GM19397 (cell line): Measurements from ENCODE around the gene CYBC1.
A peak's percentile ranks its signal among the peaks of the same experiment; 100 is the strongest.

Source experiments
- ATAC-seq: cut with Tn5 transposase; IDR thresholded peaks from one replicate; pipeline ENCODE4 v1.9.1; 2021; ENCODE audit warnings: mild to moderate bottlenecking, moderate library complexity; ENCODE audit not compliant: unreplicated experiment

Gene CYBC1

DNA sequence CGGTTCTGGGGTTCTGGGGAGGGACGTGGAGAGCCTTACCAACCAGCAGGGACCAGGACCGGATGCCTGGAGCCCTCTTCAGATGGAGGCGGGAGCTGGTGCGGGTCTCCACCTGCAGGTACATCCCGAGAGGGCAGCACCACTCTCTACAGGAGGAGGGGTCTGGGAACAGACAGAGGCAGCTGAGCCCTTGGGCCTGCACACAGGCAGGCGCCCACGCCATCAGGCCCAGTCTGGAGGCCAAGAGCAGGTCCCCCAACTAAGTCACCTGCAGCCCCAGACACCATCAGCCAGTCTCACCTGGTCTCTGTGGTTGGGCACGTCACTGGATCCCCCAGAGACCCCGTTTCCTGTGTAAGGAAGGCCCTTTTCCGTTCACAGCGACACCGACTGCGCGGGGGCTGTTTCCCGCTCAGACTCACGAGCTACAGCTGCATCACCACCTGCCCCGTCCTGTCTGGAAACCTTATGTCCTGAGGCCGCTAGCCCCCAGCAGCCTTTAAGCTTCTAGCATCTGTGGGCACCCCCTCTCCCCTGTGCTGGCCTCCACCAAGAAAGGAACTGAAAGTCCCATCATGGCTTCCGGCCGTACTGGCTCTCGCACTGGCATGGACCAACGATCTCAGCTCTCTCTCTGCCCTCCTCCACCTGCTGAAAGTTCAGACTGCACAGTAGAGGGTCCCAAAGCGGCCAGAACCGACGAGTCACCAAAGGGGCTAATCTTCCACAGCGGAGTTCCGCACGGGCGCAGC is 1.2 kb downstream of the CYBC1 start:
- peak; percentile 54 for ATAC-seq

DNA sequence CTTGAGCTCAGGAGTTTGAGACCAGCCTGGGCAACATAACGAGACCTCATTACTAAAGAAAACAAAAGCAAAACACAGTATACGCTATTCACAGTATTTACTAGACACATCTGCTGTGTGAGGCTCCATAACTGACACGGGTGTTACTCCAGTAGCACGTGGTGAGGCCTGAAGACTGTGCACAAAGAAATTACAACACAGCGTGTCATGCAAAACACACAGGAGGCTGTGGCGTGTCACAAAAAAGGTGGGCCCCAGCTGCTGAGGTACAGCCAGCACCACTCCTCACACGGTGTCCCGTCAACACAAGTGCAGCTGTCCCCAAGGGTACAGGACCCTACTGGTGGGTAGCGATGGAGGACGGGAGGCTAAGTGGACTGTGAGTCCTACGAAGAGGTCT is 2.7 kb downstream of the CYBC1 start:
- no peak for ATAC-seq

DNA sequence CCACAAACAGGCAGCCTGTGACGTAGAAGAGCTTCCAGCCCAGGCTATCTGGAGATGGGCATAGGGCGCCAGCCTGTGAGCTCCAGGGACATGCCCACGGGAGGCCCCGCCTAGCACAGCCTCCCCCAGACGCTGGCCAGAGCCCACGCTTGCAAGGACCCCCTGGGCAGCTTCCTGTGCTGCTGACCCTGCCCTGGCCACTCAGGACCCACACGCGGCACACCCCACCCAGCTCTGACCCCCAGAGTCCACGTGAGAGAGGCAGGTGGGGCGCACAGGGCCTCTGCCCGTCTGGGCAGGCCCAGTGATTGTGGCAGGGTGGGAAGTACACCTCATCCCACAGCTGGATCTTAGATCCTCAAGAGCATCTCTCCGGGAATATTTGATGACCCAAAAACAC is 3.9 kb downstream of the CYBC1 start:
- ATAC-seq, result no peak

DNA sequence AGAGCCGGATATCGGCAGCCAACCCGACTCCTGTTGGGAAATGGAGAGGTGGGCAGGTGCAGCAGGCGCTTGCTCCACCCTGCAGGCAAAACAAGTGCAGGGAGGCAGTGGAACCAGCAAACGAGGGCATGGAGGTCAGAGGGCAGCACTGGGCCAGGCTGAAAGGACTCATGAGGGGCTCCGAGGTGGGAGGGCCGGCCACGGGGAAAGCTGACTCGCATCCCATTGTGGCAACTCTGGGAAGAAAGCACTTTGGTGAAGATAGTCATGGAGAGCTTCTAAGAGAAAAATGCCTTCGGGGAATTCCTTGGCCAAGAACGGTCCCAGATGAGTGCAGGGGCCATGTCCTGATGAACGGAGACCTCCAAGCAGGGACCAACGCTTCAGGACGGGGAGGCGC is 4.4 kb downstream of the CYBC1 start:
- ATAC-seq, result no peak

DNA sequence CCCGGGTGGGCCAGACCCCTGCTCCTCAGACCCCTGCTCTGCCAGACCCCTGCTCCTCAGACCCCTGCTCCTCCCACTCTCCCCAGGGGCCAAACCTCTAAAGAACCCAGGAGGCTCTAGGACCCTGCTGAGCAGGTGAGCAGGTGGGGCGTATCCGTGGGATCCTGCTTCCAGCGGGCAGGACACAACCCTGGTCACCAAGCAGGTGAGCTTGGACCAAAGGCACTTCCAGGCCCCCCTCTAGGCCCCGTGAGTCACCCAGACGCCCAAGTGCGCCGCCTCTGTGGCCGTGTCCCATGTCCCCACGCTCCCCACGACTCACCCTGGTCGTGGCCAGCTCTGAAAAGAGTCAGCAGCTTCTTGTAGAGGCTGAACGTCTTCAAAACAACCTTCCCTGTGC is 5.0 kb downstream of the CYBC1 start:
- ATAC-seq, result no peak

DNA sequence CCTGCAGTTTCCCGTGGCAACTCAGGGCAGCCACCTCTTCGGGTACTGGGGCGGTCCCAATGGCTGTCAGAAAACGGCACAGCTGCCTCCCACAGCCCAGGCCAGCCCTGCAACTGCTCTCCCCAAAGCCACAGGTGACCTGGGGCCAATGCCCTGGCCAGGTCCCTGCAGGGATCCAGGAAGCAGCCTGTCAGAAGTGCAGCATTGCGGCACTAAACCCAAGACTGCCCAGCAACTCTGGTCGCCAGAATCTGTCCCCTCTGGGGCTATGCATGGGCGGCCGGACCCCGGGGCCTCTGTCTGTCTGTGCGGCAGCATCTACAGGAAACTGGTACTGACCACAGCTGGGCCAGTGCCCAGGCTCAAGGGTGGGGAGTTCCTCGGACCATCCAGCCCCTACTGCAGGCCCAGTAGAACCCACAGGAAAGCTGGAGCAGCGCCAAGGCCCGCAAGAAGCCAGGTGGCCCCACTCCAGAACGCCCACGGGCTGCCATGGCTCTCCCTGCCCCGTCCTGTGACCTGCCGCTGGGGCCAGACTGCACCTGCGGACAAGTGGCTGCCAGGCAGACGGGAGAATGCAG is 5.5 kb downstream of the CYBC1 start:
- ATAC-seq, result no peak

DNA sequence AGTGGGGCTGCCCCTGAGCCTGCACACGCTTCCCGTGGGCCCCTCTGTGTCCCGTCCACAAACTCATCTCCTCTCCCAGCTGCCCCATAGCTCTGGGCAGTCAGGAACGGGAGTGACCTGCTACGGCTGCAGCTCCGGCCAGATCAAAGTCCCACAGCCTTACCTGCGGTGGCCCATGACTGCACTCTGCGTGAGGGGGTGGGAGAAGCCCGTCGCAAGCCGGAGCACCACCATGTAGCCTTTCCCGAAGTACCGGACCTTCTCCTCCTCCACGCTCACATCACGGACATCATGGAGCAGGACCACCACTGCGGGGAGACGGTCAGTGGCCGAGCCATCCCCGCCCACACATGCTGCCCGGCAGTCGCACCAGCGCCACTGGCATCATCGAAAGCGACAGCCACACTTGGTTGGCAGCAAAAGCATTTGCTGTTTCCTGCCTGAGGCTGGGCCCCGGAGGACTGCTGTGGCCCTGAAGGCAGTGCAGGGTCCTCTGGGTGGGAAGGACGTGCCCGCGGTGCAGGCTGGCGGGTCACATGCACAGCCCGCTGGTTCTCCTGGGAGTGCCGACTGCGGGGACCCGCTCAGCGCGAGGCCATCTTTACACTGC is 6.2 kb downstream of the CYBC1 start:
- no peak for ATAC-seq

DNA sequence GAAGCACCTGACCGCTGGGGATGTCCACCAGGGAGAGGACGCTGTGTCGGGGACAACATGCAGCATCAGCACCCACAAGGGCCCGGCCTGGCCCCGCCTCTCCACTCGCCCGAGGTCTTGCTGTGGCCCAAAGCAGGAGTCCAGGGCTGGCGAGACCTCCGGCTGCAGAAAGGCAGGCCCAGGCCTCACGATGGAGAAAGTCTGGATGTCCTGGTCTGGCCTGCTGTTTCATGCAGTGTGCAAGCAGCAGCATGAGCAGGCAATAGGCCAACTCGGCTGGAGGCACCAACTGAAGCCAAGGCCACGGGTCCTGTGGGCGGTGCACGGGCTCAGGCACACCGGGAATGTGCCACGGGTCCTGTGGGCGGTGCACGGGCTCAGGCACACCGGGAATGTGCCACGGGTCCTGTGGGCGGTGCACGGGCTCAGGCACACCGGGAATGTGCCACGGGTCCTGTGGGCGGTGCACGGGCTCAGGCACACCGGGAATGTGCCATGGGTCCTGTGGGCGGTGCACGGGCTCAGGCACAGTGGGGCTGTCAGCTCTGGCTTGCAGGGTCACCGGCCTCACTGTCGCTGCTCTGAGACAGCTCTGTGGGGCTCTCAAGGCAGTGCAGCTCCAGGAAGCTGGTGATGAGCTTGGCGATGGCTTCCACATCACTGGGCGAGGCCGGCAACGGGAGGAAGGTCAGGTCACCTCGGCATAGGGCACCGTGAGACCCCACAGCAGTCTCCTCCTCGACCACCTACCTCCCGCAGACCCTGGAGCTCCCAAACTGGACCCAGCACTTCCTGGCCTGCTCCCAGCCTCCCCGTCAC is 6.9 kb downstream of the CYBC1 start:
- no peak for ATAC-seq

DNA sequence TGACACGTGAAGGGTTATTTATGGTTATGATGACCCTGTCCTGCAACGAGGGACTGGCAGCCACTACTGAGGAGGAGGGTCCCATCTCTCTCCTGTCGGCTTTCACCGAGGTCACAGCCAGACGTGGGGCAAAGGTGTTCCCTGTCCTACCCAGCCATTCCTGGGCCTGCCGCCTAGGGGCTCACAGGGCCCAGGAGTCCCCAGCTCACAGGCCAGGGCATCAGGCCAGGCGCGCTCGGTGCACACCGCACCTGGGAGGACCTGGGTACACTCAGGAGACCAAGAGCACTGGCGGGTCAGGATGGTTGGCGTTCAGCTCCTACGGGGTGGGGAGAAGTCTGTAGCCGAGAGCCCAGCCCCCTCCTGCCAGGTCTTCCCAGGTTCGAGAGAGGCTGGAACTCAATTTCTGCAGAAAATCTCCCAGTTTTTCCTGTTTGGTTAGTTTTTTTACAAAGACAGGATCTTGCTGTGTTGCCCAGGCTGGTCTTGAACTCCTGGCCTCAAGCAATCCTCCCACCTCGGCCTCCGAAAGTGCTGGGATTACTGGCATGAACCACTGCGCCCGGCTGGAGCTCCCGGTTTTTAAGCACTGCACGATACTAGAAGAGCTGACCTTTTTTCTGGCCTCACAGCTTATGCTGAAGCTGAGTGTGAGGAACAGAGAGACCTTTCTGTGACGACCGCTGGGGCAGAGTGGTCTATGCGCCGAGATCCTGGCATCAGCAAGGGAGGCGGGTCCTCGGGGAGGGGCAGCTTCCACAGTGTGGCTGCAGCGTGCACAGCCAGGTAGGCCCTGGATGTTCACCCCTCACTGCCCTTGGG is 7.7 kb downstream of the CYBC1 start:
- ATAC-seq, result no peak

DNA sequence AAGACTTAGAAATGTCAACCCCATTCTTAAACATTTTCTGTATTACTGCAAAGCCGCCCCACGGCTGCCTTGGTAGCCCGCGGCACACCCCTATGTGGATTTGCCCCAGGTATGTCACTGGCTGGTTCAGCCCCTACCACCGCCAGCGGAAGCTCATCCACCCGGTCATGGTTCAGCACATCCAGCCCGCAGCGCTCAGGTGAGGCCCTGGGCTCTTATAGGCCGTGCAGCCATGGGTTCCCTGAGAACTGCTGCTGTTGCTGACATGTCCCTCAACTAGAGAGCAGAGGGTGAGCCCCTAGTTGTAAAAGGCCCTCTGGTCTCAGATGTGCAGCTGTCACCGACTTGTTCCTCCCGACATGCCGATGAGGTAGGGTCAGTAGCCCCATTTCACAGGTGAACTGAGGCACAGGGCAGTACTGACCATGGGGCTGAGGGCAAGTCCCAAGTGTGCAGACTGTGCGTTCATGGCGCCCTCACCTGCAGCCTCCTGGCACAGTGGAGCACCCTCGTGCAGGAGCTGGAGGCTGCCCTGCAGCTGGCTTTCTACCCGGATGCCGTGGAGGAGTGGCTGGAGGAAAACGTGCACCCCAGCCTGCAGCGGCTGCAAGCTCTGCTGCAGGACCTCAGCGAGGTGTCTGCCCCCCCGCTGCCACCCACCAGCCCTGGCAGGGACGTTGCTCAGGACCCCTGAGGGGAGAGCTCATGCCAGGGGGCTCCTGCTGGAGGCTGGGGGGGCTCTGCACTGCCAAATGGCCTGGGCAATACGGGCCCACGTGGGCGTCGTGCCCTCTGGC is 8.7 kb downstream of the CYBC1 start:
- no peak for ATAC-seq

DNA sequence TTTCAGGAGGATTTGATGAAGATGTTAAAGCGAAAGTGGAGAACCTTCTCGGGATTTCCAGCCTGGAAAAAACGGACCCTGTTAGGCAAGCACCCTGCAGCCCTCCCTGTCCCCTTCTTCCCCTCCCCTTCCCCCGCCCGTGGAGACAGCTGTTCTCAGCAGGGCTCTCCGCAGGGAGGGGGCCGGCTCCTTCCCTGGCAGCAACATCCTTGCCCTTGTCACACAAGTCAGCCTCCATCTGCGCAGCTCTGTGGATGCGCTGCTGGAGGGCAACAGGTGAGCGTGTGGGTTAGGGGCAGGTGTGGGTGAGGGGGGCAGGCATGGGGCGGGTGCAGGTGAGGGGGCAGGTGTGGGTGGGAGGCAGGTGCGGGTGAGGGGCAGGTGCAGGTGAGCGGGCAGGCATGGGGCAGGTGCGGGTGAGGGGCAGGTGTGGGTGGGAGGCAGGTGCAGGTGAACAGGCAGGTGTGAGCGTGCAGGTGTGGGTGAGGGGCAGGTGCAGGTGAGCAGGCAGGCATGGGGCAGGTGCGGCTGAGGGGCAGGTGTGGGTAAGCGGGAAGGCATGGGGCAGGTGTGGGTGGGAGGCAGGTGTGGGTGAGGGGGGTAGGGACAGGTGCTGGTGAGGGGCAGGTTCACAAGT is 9.4 kb downstream of the CYBC1 start:
- no peak for ATAC-seq

DNA sequence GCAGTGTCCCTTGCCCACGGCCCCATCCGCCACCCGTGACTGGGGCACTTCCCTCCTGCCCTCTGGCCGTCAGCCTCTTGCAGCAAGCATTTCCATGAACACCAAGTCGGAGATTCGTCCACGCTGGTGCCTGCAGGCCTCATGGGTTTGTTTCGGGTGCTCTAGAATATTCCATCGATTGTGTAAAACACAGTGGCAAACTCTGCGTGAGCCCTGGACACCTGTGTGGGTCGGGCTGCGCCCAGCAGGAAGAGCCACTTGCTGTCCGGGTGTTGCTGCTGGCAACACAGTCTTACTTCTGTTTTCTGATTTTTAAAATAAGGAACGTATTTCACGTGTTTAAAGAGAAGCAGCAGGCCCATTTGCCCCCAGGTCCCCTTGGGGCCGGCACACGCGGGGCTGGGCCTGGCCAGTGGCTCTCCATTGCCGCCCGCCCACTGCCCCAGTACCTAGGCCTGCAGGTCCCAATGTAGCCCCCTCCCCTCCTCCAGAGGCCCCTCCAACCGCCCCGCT is 10.0 kb downstream of the CYBC1 start:
- ATAC-seq, result no peak

DNA sequence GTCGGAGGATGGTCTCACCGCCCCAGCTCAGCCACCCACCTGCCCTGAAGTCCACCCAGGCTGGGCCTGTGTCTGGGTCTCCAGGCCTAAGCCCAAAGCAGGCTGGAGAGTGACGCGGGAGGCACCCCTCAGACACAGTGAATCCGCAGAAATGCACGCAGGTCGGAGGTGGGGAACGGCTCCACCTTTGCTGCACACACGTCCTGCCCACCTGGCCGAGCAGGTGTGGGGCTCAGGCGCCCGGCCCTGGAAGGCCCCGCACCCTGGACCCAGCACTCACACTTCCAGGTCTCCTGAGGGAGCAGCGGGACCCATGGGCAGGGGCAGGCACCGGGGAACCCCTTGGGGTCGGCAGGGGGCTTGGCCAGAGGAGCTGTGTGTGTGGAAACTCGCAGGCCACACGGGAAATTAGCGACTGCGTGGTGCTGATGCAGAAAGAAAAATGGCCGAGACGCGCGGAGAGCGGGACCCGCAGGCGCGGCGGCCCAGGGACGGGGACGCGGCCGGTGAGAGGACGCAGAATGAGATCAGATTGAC is 10.7 kb downstream of the CYBC1 start:
- no peak for ATAC-seq

DNA sequence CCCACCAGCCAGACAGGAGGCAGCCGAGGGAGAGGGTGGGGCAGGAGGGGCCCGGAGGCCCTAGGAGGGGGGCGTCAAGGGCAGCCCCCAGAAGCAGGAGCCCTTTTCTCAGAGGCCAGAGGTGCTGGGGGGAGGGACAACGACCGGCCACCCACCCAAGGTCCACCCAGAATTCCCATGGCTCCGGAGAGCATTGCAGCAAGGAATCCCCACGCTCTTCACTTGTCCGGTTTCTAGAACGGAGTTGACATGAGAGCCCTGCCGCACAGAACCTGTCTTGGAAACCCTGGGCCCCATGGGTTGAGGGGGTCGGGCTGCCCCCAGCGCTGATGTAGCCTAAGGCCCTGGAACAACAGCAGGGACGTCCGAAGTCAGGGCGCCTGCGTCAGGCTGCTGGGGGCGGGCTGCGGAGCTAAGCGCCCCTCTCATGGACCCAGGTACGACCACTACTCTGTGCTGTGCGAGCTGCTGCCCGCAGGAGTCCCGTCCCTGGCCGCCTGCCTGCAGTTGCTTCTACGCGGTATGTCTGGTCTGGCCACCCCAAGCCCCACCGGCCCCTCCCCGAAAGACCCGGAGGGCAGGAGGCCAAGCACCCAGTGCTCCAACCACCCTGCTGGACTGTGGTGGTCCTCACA is 11.2 kb downstream of the CYBC1 start:
- no peak for ATAC-seq

DNA sequence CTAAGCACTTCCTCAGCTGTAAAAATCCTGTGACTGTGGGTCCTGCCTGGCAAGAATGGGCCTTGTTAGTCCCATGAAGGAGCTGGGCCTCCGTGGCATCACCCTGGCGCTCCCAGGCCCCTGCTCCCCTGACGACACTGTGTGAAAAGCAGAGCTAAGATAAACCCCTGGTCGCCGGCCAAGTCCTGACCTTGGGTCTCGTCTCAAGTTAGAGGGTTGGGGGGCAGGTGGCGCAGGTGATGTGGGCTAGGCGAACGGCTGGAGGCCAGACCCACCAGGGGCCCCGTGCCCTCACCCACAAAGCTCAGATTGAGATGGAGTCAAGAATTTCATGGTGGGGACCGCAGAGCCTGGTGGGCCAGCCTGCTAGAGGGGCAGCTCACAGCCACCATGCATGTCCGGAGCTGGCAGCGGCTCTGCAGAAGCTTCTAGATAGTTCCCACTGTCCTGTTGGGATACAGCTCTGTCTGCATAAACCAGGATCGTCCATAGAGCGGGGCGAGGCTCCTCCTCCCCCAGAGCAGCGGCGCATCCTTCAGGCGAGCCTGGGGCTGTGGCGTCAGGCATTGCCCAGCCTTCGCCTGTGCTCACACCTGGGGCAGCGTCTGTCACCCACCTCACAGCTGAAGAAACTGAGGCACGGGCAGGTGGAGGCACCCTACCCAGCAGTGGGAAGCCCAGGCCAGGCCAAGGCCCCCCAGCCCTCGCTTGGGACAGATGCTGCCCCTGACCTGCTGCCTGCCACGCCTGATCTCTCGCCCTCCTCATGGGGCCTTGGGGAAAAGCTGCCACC is 12.0 kb downstream of the CYBC1 start:
- no peak for ATAC-seq

DNA sequence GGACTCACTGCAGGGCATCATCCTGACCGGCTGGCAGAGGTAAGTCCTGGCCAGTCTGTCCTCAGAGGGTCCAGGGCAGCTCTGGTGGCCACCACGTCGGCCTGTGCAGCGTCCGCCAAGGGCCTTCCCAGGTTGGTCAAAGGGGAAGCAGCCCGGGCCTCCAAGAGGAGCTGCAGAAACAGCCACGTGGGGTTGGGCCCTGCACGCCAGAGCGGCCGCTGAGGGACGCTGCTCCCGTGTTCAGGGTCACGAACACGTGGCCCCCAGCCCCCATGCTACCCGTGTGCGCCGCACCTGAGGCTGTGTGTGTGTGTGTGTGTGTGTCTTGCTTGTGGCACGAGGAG is 13.3 kb downstream of the CYBC1 start:
- ATAC-seq, result no peak

DNA sequence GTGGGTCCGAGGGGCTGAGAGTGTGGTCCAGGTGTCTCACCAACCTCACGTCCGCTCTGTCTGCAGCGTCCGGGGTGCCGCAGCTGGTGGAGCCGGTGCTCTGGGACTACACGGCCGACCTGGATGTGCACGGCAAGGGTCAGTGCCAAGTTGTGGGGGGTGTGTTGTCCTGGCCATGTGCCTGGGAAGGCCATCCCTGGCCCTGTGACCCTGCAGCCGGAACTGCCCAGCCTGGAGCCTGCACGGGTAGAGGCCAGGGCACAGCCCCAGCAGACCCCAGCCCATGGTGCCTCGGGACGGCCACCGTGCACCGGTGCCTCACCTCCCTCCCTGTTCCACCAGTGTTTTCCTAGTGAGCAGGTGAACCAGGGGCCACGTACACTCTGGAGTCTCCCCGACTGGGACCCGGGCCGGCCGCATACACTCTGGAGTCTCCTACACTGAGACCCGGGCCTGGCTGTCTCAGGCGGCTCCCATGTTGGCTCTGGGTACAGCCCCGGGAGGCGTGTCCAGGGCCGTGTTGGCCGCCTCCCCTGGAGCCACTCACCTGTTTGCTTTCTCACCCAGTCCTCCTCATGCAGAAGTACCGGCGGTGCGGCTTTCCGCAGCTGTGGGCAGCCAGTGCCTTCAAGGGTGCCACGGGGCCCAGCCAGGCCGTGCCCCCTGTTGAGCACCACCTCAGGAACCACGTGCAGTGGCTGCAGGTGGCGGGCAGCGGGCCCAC is 13.8 kb downstream of the CYBC1 start:
- ATAC-seq, result no peak
